IMR-90 (cell line): ENCODE data around the gene C3orf49.
A peak's percentile ranks its signal among the peaks of the same experiment; 100 is the strongest.

ENCODE experiments used
- CEBPB ChIP-seq: IDR thresholded peaks from 2 replicates; pipeline ENCODE4 v1.6.1; 2012; ENCODE audit warnings: low read depth, low read length, improper control_type of control experiment
- MAFK ChIP-seq: IDR thresholded peaks from 2 replicates; pipeline ENCODE4 v1.6.1; 2012; ENCODE audit warnings: low read depth, low read length, improper control_type of control experiment
- MXI1 ChIP-seq: IDR thresholded peaks from 2 replicates; pipeline ENCODE4 v1.6.1; 2012; ENCODE audit warnings: low read depth, mild to moderate bottlenecking, low read length, moderate library complexity, borderline replicate concordance
- POLR2A ChIP-seq: IDR thresholded peaks from 2 replicates; pipeline ENCODE4 v1.6.1; 2012; ENCODE audit warnings: mild to moderate bottlenecking, low read depth, low read length
- RAD21 ChIP-seq: IDR thresholded peaks from 2 replicates; pipeline ENCODE4 v1.6.1; 2012; ENCODE audit warnings: low read length, improper control_type of control experiment
- SMC3 ChIP-seq: fragments of 150-350 bp; IDR thresholded peaks from 2 replicates; pipeline ENCODE4 v1.6.1; 2016; ENCODE audit warnings: low read depth, mild to moderate bottlenecking, antibody characterized with exemption, low read length, moderate library complexity
- TF ChIP-seq, protein P1 (sequence below): conservative IDR thresholded peaks from 2 replicates; pipeline ENCODE4 v1.5.1; 2012; ENCODE audit warnings: mild to moderate bottlenecking, low read depth, low read length, improper control_type of control experiment
- TF ChIP-seq, protein P2 (sequence below): fragments of 150-350 bp; IDR thresholded peaks from 2 replicates; pipeline ENCODE4 v1.6.1; 2017; ENCODE audit warnings: mild to moderate bottlenecking, antibody characterized with exemption, low read length, low read depth

DNA sequence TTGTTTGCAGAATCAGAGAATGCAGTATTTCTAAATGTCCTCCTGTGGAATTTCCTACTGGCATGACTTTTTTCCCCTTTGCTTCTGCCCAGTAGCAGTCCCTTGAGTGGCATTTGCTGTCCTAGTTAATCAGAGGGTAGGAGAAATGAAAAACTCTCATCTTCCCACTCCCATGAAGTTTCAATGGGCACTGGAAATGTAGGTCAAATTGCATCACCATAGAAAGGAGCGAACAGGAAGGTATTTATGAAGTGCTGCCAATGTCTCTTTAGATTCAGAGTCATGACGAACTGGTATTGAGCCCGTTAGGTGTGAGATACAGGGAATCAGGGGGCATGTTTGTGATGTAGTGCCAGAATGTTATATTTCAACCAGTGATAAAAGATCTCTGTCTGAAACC lies 67.8 kb downstream of the C3orf49 start:
- TF ChIP-seq, protein P1, sequence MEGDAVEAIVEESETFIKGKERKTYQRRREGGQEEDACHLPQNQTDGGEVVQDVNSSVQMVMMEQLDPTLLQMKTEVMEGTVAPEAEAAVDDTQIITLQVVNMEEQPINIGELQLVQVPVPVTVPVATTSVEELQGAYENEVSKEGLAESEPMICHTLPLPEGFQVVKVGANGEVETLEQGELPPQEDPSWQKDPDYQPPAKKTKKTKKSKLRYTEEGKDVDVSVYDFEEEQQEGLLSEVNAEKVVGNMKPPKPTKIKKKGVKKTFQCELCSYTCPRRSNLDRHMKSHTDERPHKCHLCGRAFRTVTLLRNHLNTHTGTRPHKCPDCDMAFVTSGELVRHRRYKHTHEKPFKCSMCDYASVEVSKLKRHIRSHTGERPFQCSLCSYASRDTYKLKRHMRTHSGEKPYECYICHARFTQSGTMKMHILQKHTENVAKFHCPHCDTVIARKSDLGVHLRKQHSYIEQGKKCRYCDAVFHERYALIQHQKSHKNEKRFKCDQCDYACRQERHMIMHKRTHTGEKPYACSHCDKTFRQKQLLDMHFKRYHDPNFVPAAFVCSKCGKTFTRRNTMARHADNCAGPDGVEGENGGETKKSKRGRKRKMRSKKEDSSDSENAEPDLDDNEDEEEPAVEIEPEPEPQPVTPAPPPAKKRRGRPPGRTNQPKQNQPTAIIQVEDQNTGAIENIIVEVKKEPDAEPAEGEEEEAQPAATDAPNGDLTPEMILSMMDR: no peak
- no peak for TF ChIP-seq POLR2A
- no peak for TF ChIP-seq RAD21
- TF ChIP-seq SMC3: no peak
- no peak for TF ChIP-seq MXI1
- TF ChIP-seq CEBPB: peak; percentile 37; the same call in 1 of the 2 replicates
- TF ChIP-seq MAFK: no peak
- TF ChIP-seq, protein P2, sequence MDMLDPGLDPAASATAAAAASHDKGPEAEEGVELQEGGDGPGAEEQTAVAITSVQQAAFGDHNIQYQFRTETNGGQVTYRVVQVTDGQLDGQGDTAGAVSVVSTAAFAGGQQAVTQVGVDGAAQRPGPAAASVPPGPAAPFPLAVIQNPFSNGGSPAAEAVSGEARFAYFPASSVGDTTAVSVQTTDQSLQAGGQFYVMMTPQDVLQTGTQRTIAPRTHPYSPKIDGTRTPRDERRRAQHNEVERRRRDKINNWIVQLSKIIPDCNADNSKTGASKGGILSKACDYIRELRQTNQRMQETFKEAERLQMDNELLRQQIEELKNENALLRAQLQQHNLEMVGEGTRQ: no peak
